NOMO-1 treated with DMSO at 0.1 percent for 48 hours (cell line): ENCODE data around the gene MRC1.
A peak's percentile ranks its signal among the peaks of the same experiment; 100 is the strongest.

ENCODE experiments used
- DNase-seq: peaks from one replicate; lab custom pipeline; 2025; ENCODE audit not compliant: unreplicated experiment; lab: John Stamatoyannopoulos, UW

The MRC1 gene

DNA sequence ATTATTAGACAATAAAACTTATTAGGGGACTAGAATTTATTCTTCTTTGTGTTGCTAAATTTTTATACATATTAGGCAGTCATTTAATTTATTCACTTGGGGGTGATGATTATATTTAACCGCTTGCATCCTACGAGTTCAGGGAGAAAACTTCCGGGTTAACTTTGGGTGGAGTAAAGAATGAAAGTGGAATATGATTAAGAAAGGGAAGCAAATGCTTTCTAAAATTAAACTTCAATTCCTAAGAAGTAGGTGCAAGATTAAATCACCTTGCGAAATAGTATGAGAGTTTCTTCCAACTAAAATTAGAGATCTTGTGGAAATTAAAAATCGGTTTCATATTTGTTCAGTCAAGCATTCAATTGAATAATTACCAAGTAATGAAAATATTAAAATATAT, 33.5 kb downstream of the MRC1 start:
- DNase-seq: peak; percentile 19

DNA sequence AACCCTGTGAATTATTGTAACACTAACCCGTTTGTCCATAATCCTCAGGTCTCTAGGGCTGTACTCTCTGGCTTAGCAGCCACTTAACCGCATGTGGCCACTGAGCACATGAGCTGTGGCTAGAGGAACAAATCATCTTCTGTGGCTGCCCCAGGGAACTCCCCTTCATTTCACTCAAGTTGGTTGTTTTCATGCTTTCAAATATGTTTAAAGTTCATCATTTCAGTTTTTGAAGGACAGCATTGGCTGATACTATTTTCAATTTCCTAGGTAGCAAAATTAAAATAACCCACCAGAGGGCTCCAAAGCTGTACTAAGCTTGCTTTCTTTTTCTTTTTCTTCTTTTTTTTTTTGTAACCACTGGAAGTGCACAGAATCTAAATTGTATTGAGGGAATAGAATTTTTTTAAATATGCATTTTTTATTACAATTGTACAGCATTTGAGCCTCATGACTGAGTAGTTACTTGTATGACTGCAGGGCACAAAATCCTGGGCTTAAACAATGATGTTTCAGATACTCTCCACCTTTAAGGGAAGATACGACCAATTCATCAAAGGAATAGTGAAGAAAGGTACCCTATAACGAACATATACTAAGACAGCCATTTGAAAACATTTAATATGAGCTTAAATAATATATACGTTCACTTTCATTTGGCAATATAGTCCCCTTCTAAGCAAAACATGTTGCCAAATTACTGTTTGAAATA, 38.6 kb downstream of the MRC1 start:
- peak; percentile 15 for DNase-seq

DNA sequence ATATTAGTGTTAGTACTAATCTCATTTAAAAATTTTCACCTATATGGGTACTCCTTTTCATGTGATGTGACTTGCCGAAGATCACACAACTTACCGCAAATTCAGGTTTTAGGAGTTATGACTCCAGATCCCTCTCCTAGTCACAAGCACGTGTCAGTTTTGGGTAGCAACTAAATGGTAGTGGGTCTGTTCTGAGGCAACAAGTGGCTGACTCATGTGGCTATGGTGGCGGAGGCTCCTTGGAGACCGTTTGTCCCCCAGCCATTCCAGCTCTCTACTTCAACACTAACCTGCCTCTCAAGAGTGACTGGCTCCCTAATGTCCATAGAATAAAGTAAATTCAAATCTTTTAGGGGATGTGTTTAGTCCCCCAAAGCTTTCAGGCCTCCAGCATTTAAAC, 39.5 kb downstream of the MRC1 start:
- no peak for DNase-seq

DNA sequence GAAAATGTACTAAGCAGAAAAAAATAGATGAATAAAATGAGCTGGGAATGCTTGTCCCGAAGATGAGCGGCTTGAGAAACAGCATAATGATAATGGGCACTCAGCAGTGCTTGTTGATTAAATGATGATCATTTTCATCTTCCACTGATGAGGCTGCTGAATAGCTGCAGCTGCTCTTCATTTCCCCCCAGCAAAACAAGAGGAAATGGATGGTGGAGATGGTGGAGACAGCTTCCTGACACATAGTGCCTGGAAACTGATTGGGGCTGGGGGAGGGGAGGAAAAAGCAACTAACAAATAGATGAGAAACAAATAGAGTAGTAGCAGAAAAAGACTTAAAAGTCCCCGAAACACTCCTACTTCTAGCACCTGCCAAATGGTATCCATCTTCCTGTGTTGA, 41.4 kb downstream of the MRC1 start:
- DNase-seq: no peak

DNA sequence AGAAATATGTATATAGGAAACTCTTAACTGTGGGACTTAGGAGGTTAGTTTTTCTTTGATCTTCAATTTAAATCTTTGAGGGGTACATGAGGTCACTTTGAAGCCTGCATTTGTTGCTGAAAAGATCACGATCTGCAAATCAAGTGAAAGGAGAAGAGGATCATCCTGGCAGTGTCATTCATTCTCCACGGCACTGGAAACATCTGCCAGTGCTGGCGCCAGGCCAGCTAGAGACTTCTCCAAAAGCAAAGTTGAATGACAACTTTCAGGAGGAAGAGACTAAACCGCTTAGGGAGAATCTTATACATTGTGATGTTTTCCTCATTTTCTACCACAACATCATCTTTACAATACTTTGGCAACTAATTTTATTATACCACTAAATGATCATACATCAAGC, 42.5 kb downstream of the MRC1 start:
- DNase-seq: peak; percentile 81

DNA sequence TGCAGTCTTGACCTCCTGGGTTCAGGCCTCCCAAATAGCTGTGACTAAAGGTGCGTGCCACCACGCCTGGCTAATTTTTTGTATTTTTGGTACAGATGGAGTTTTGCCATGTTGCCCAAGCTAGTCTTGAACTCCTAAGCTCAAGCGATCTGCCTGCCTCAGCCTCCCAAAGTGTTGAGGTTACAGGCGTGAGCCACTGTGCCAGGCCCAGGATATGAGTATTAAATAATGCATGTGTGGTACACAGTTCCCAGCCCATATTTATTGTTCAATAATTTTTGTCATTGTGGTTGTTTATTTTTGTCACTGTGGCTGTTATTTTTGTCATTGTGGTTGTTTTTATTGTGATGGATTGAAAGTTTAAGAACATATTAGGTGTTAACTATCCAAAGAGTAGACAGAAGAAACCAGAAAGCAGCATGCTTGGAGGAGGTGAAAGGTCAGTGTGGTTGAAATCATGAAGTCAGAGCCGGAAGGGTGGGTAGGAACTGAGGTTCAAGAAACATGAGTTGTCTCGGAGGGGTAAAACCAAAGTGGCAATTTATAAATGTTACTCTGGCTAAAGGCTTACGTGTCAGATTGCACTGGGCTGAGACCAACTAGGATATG, 45.0 kb downstream of the MRC1 start:
- DNase-seq: no peak

DNA sequence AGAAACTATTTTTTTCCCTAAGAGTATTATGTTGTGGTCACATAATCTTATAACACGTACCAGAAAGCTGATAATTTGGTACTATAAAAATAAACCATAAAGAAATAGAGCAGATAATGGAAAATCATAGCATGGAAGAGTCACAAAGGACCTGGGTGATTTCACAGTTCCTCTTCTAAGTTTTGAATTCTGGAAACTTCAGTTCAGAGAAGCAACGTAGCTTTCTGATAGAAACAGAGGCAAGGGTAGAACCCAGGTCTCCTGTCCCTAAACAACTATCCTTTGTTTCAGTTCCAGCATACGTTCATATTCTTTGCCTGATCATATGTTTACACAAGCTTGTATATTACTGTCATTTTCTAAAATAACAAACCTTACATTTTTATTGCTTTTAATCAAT, 47.9 kb downstream of the MRC1 start:
- no peak for DNase-seq

DNA sequence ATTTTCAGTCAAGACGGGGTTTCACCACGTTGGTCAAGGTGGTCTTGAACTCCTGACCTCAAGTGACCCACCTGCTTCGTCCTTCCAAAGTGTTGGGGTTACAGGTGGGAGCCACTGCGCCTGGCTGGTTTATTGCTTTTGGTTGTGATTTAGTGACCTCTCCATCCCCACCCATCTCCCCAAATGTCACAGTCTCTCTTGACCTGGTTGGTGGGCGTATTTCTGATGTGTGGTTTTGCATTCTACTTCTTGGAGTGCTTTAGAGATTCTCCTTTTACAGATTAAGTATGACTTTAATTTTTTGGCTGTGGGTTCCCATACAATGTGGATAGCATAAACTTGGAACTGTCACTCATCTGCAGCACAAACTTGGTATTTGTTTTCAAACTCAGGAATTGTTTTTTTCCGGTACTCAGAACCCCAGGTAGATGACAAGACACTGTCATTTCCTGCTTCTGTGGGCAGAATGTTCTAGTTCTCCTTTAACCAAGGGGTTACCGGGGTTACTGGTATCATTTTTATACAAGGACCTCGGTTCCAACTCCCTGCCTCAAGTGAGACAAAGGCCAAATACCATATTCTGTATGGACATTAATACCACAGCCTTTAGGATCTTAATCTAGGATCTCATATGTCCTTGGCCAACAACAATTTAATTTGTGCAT, 50.5 kb downstream of the MRC1 start:
- DNase-seq: no peak

DNA sequence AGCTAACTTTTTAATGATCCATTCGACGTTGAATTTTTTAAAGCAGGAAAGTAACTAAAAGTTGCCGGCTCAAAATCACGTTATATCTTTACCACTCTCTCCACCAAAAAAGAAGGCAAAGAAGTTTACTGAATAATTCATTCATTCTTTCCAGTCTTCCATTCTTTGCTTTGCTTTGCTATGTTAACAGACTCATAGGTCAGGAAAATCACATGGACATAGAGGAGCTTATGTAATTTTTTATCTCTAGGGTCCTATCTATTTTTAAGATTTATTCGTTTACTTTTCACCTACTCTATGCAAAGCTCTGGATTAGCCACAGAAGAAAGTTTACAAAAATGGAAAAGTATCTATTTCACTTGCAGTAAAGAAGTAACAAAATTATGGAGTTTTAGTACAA, 52.6 kb downstream of the MRC1 start:
- no peak for DNase-seq

DNA sequence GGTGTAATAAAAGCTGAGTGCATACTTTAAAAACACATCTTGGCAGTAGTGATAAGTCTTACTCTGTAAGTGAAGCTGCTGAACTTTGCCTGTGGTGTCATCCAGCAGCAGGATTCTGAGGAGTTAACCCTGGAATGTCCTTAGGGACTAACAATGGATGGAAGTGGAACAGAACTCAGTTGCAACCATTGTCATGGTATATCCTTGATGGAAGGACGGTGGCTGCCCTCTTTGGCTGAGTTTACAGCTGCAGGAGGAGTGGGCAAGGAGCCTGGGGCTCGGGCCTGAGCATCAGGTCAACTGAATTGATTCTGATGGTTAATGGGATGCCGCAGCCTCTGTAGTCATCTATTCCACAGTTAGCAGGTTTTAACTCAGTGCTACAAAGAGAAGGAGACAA, 56.2 kb downstream of the MRC1 start:
- no peak for DNase-seq

DNA sequence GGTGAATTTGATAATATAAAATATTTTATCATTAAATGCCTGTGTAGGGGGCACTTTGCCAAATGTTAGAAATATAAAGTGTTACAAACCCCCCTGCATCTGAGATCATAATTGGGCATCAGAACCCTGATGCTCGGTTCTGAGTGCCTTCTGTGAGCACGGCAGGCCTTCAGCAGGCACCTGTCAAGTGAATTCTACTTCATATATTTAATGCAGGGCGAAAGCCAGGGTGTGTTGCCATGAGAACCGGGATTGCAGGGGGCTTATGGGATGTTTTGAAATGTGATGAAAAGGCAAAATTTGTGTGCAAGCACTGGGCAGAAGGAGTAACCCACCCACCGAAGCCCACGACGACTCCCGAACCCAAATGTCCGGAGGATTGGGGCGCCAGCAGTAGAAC, 57.2 kb downstream of the MRC1 start:
- DNase-seq: no peak

DNA sequence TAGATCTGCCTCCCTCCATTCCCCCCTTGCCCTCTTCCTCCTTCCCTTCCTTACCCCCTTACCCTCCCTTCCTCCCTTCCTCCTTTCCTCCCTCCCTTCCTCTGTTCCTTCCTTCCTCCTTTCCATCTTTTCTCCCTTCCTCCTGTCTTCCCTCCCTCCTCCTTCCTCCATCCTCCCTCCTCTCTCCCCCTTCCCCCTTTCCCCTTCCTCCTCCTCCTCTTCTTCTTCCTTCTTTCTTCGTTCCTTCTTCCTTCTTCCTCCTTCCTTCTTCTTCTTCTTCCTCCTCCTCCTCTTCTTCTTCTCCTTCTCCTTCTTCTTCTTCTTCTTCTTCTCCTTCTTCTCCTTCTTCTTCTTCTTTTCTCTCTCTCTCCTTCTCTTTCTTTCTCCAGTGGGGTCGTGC, 57.9 kb downstream of the MRC1 start:
- no peak for DNase-seq

DNA sequence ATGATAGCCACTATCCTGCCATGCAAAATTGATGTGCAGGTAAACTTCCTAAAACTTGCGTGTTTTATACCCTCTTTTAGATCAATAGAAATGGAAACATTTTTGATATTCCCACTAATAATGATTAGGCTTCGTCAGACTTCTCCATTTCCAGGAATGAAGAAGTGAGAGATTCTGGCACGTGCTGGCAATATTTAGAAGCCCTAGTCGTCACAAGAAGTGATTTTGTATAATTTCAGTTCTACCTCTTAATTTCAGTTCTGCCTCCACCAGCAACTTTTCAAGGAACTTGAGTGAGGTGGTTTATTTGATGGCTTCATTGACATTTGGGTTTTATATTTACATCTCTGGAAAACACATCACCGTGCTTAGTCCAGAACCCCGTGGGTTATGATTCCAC, 61.9 kb downstream of the MRC1 start:
- no peak for DNase-seq

DNA sequence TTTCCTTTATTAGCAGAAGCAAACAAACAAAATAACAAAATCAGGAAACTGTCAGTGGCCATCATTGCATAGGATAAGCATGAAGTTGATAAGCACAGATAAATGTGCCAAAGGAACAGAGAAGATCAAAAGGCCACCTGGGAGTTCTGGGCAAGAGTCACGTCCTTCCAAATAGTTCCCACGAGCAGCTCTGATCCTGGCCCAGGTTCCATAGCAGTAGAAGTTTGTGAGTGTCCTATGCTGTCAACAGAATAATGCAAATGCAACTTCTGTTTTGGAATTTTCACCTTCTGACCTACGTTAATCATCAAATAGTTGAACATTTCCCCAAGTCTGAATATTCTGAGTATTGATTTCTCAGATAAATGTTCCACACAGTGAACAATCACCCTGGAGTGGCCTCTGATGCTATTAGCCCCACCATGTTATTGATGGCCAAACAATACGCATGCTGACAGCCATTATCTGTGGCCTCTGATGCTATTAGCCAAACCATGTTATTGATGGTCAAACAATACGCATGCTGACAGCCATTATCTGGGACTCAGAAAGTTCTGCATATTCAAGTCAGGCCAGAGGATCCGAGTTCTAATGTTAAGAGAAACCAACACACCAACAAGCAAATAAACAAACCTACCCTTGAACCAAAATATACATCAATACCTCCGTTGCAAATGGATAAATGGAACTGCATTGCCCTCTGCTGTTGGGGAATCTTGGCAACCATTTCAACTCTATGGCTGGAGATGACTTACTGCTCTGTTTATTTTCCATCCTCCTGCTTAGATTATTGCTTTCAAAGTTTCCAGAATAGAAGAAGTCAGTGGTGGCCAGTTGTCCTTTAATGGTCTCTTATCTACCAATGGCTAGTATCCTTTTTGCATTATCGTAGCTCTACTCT, 63.3 kb downstream of the MRC1 start:
- peak; percentile 4 for DNase-seq

DNA sequence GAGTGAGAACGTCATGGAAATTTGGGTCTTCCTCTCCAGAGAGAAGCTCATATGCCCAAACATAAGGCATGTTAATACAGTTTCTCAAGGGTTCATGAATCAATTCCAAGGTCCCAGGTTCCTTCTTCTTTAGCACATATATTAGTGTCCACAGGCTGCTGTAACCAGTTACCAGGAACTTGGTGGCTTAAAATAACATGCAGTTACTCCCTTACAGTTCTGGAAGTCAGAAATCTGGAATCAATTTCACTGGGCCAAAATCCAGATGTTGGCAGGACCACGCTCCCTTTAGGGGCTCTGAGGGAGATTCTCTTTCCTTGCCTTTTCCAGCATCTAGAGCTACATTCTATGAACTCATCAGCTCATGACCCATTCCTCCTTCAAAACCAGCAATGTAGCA, 64.8 kb downstream of the MRC1 start:
- no peak for DNase-seq

DNA sequence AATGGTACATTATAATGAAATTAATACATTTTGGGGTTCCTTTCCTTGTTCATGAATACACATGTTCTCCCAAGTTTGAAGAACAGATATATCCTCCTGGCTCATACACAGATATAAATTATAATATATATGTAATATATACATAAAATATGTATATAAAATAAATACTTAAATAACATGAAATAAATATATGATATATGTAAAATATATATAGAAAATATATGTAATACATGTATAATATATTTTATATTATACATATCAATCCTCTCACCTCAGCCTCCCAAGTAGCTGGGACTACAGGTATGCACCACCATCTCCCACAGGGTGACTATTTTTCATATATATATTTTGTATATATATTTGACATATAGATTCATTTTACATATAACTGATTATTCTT, 68.0 kb downstream of the MRC1 start:
- DNase-seq: no peak

DNA sequence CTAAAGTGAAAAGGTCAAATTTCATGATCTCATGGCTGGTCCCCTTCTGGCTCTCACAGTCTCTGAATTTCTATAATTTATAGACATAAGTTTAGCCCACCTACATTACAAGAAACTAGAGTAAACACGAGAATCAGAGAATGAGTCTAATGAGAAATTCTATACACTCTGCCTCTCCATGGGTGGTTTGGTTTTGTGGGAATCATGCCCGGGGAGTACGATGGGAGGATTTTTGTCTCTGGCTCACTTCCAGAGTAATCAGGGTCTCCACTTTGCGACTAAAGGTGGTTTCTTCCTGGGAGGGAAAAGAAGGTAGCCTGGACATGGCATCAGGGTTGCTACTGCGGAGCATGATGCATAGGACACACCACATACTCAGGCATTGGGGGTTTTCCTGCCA, 69.7 kb downstream of the MRC1 start:
- no peak for DNase-seq

DNA sequence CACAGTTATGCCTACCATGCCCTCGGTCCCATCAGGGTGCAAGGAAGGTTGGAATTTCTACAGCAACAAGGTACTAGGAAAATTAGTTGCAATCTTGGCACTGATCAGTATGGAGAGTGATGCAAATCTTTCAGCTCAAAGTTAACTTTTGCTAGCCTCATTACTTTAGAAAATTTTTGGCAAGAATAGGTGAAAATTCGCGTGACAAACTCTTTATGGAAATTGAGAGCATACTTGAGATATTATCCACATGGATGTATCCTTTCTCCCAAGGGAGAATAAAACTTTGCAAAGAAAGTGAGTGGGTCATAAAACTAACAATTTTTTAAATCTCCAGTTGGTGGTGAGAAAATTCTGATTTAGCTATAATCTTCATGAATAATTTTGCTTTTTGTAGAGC, 71.5 kb downstream of the MRC1 start:
- DNase-seq: no peak

DNA sequence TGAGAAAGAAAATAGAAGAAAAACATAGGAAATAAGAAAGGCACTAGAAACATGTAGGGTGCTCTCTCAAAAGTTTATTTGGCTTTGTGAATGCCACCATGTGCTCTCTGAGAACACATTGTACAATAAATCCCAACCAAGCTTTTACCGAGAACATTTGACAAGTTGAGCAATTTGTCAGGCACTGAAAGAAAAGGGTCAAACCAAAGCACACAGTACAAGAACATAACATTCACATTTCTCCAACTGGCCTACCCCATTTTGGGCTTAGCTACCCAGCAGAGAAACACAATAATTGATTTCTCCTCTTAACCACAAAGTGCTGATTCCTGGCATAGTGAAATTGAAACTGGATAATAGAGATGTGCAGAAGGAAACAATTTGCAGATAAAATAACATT, 73.4 kb downstream of the MRC1 start:
- no peak for DNase-seq

DNA sequence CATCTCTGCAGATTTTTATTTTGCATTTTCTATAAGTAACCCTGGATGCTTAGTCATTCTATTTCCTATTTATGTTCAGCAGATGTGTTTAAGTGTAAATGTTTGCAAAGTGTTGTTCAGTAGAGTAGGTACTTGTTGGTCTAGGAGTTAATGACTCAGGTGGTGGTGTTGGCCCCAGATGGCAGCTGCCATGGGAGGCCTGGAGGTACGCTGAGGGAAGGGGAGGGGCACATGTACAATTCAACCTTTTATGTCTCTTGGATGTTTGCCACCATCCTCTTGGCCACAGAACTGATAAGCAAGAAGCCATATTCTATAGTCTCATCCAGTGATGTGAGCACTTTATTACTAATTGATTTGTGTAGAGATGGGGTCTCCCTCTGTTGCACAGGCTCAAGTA, 74.5 kb downstream of the MRC1 start:
- no peak for DNase-seq

DNA sequence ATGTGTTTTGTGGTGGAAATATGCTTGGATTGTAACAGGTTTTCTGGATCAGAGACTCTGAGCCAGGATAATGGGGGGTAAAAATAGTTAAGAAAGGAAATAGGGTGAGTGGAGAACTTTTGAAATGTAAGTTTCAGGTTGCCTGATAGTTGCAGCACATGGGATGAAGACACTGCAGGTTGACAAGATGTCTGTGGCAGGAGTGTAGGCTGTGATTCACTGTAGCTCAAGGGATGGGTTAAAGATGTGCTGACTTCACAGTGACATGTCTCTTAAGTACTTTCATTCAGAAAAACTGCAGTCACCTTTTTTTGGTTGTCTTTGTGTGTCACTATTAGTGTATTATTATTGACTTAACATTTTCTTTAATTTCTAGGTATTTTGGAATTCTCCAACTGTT, 79.0 kb downstream of the MRC1 start:
- DNase-seq: no peak

DNA sequence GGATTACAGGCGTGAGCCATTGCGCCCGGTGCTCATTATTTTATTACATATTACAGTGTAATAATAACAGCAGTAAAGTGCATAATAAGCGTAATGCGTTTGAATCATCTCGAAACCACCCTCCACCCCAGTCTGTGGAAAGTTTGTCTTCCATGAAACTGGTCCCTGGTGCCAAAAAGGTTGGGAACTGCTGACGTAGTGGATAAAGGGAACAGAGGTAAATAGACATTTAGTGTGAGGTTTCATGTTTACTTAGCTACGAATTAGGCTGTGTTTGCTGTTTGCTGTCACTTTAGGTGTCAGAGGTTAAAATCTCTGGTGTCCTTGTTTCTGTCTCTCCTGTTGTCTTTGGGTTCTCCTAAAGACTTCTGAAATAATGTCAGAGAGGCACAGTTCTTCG, 82.3 kb downstream of the MRC1 start:
- DNase-seq: no peak
